PFSK-1 (cell line): ENCODE results near the gene ABCB8.

Experiments
- FOXP2 ChIP-seq: optimal IDR thresholded peaks from 2 replicates; pipeline ENCODE3; 2011; ENCODE audit warnings: borderline replicate concordance, control low read depth, inconsistent platforms; ENCODE audit not compliant: insufficient read depth; ENCODE audit errors: extremely low read length, extremely low read depth
- POLR2AphosphoS5 ChIP-seq: IDR thresholded peaks from 2 replicates; pipeline ENCODE4 v1.6.1; 2012; ENCODE audit warnings: low read depth, mild to moderate bottlenecking, control low read depth, low read length, moderate library complexity
- REST ChIP-seq, 2 experiments: IDR thresholded peaks; 2 replicates each; pipeline versions ENCODE4 v1.6.1 to v1.8.0; 2011 to 2012; ENCODE audit warnings: low read depth in 2 of 2, low read length in 2 of 2, control low read depth in 1 of 2, inconsistent platforms in 1 of 2, mild to moderate bottlenecking in 1 of 2, moderate library complexity in 1 of 2; ENCODE audit not compliant: insufficient read depth in 1 of 2
- SIN3A ChIP-seq: IDR thresholded peaks from 2 replicates; pipeline ENCODE4 v1.6.1; 2012; ENCODE audit warnings: mild to moderate bottlenecking, low read length, moderate library complexity, borderline replicate concordance; ENCODE audit not compliant: insufficient read depth
- TAF1 ChIP-seq: IDR thresholded peaks from 2 replicates; pipeline ENCODE4 v1.6.1; 2012; ENCODE audit warnings: low read length, control low read depth, borderline replicate concordance; ENCODE audit not compliant: insufficient read depth

Gene ABCB8

GRCh38 chr7:151012031-151012692 is 16.1 kb upstream of the ABCB8 start:
- TF ChIP-seq POLR2AphosphoS5 (no peak), TAF1 (no peak), SIN3A (no peak), REST (IDR thresholded peaks at IDR 0.05; ENCODE audit: insufficient read depth in 1 of 2, low read depth in 2 of 2, low read length in 2 of 2) (no peak), FOXP2 (no peak)

- TF ChIP-seq TAF1 (no peak), SIN3A (no peak), FOXP2 (no peak), POLR2AphosphoS5 (no peak), REST (IDR thresholded peaks at IDR 0.05; ENCODE audit: insufficient read depth in 1 of 2, low read depth in 2 of 2, low read length in 2 of 2) (no peak)
Measured at GRCh38 chr7:151012911-151013347, 15.3 kb upstream of the ABCB8 start.

- no peak for TF ChIP-seq POLR2AphosphoS5
- no peak for TF ChIP-seq SIN3A
- no peak for TF ChIP-seq REST (IDR thresholded peaks at IDR 0.05; ENCODE audit: insufficient read depth in 1 of 2, low read depth in 2 of 2, low read length in 2 of 2)
Measured at GRCh38 chr7:151013356-151013732, 14.9 kb upstream of the ABCB8 start.

- TF ChIP-seq REST (IDR thresholded peaks at IDR 0.05; ENCODE audit: insufficient read depth in 1 of 2, low read depth in 2 of 2, low read length in 2 of 2) (no peak), POLR2AphosphoS5 (no peak), FOXP2 (no peak), TAF1 (no peak), SIN3A (no peak)
Measured at GRCh38 chr7:151013733-151014497, 14.3 kb upstream of the ABCB8 start.
